HG03103 (cell line): Measurements from ENCODE around the gene TEKTIP1.
A peak's percentile ranks its signal among the peaks of the same experiment; 100 is the strongest.
"Not testable (repeated sequence)": the region's sequence is repeated elsewhere in the genome, so short reads cannot be mapped to it uniquely, and the experiment has no call there.

Experiments
- ATAC-seq: cut with Tn5 transposase; IDR thresholded peaks from one replicate; pipeline ENCODE4 v1.9.1; 2021; ENCODE audit warnings: low read depth; ENCODE audit not compliant: unreplicated experiment

The TEKTIP1 gene

GRCh38 chr19:3555653-3556422 lies 16.9 kb downstream of the TEKTIP1 start:
- ATAC-seq: no peak

GRCh38 chr19:3556423-3556977 lies 17.5 kb downstream of the TEKTIP1 start:
- no peak for ATAC-seq

- ATAC-seq: peak; percentile 6
Observed at GRCh38 chr19:3556978-3557460, 18.0 kb downstream of the TEKTIP1 start.

GRCh38 chr19:3557461-3558248 lies 18.7 kb downstream of the TEKTIP1 start, which contains the start of gene MFSD12:
TSS of gene MFSD12 (minus strand) at chr19:3557586. CDS start at chr19:3557403, 183 bp downstream.
- peak; percentile 74 for ATAC-seq

- ATAC-seq: no peak
Observed at GRCh38 chr19:3563709-3564524, 24.9 kb downstream of the TEKTIP1 start.

GRCh38 chr19:3565139-3565538 lies 26.2 kb downstream of the TEKTIP1 start:
- no peak for ATAC-seq

GRCh38 chr19:3570042-3570441 lies 31.1 kb downstream of the TEKTIP1 start:
- ATAC-seq: not testable (repeated sequence)

- no peak for ATAC-seq
Observed at GRCh38 chr19:3570606-3571011, 31.6 kb downstream of the TEKTIP1 start.

GRCh38 chr19:3572132-3572854 lies 33.3 kb downstream of the TEKTIP1 start:
- ATAC-seq: peak; percentile 87

- no peak for ATAC-seq
Observed at GRCh38 chr19:3572855-3573161, 33.8 kb downstream of the TEKTIP1 start, which contains the start of gene HMG20B. TSS of gene HMG20B (plus strand) at chr19:3572944. CDS start at chr19:3573310, 366 bp downstream.

GRCh38 chr19:3573162-3573857 lies 34.3 kb downstream of the TEKTIP1 start:
- ATAC-seq: no peak

- no peak for ATAC-seq
Observed at GRCh38 chr19:3573858-3574637, 35.1 kb downstream of the TEKTIP1 start.

GRCh38 chr19:3575260-3575741 lies 36.3 kb downstream of the TEKTIP1 start:
- no peak for ATAC-seq

GRCh38 chr19:3575949-3576673 lies 37.1 kb downstream of the TEKTIP1 start:
- no peak for ATAC-seq

- no peak for ATAC-seq
Observed at GRCh38 chr19:3576696-3577443, 37.9 kb downstream of the TEKTIP1 start.

GRCh38 chr19:3577723-3578344 lies 38.9 kb downstream of the TEKTIP1 start:
- no peak for ATAC-seq
